Right lung (tissue), 5 donors: ENCODE measurements around the gene ADA. TPM values are rescaled to one million over a fixed set of nuclear protein-coding genes. Genes with fewer than 3 reads are reported as not detected.
A peak's percentile ranks its signal among the peaks of the same experiment; 100 is the strongest.

ENCODE experiments used
- DNase-seq, 2 donors: peaks; one replicate each; pipeline ENCODE4 v3.0.0-alpha.2; 2013
- polyA plus RNA-seq, 5 donors: library from polyadenylated mRNA; unstranded; fragments of 120-200 nt; gene quantifications; one replicate each; pipeline versions ENCODE4 v1.2.1 to v1.2.3, GENCODE V29; 2013; ENCODE audit warnings: inconsistent platforms in 1 of 5, low replicate concordance in 1 of 5; ENCODE audit not compliant: insufficient read length in 5 of 5, insufficient read depth in 1 of 5

ADA gene
- polyA plus RNA-seq, 5 donors, result 4.8 to 7.9 (median 5.8) TPM

- no peak for DNase-seq
Observed at GRCh38 chr20:44646641-44647274, 4.7 kb downstream of the ADA start.

- no peak for DNase-seq
Observed at GRCh38 chr20:44646023-44646640, 5.4 kb downstream of the ADA start.

GRCh38 chr20:44644667-44645131 is 6.8 kb downstream of the ADA start:
- DNase-seq, result no peak

DNA sequence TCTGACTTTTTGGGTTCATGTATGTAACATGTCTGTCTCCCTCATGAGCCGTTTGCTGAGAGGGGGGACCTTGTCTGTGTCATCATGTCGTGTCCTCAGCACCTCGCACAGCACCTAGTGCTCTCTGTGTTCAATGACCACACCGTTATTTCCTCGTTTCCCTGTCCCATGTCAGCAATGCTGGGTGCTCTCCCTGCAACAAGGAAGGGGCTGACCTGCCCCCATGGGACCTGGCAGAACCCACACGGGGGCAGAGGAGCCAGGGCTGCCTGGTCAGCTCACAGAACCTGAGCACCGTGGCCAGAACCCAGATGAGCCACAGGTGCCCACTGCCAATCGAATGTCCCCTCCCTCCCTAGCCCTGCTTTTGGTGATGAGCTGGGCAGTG is 7.3 kb downstream of the ADA start:
- DNase-seq, result no peak

DNA sequence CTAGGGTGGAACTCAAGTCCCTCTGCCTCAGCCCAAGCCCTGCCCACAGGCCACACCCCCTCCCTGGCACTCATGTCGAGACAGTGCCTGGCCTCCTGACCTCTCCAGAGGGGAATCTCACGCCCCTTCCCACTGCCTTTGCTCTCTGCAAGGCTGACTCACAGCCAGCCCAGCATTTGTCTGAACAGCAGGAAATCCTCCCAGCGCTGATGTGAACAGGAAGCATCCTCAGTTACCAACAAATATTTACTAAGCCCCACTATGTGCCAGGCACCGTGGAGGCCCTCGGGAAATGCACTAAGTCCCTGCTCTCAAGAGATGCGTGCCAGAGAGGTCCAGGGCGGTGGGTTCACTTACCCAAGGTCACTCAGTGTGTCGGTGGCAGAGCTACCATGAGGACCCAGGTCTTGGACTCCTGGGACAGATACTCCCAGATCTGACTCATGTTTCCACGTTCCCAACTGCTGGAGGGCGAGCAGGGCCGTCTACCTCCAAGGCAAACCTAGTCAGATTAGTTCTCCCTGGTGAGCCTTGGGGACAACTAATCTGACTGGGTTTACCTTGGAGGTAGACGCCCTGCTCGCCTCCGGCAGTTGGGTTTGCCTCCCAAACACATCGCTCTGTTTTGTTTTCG is 7.8 kb downstream of the ADA start:
- peak; percentile 54 to 61 for DNase-seq

- no peak for DNase-seq
Observed at GRCh38 chr20:44643154-44643519, 8.4 kb downstream of the ADA start.

DNA sequence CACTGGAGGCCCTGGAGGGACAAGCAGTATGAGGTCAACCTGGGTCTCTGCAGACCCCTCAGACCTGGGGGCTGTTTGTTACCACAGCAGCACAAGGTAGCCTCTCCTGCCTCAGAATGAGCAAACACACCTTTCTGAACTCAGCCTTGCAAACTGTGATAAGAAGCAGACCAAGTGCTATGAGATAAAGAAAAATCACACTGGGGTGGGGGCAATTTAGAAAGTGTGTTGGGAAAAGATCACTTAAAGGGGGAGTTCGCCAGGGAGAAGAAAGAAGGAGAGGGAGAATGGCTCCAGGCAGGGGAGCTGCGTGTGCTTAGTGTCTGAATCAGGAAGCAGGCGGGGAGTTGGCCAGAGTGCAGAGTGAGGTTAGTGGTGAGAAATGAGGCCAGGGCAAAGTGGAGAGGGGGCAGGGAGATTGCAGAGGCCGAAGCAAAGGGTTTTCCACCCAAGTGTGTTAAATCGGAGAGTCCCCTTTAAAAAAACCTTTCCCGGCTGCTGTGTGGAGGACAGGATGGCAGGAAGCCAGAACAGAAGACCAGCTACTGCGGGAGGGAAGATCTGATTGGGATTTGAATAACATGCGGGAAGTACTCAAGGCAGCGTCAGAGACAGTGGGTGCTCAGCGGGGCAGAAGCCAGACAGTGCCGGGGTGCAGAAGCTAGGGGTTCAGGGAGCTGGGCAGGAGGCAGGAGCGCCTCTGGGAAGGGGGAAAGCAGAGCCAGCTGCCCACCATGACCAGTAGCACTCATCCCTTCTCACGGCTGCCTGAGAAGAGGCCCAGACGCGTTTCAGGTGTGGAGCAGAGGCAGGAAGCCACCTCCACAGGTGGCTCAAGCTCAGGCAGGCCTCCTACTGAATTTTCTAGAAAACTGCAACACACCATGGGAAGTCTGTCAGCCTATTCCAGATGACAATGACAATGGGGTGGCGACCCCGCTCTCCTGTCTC is 9.0 kb downstream of the ADA start:
- DNase-seq, result peak; percentile 69 to 78

GRCh38 chr20:44641325-44641724 is 10.2 kb downstream of the ADA start:
- no peak for DNase-seq

GRCh38 chr20:44640522-44640921 is 11.0 kb downstream of the ADA start:
- DNase-seq, result no peak

DNA sequence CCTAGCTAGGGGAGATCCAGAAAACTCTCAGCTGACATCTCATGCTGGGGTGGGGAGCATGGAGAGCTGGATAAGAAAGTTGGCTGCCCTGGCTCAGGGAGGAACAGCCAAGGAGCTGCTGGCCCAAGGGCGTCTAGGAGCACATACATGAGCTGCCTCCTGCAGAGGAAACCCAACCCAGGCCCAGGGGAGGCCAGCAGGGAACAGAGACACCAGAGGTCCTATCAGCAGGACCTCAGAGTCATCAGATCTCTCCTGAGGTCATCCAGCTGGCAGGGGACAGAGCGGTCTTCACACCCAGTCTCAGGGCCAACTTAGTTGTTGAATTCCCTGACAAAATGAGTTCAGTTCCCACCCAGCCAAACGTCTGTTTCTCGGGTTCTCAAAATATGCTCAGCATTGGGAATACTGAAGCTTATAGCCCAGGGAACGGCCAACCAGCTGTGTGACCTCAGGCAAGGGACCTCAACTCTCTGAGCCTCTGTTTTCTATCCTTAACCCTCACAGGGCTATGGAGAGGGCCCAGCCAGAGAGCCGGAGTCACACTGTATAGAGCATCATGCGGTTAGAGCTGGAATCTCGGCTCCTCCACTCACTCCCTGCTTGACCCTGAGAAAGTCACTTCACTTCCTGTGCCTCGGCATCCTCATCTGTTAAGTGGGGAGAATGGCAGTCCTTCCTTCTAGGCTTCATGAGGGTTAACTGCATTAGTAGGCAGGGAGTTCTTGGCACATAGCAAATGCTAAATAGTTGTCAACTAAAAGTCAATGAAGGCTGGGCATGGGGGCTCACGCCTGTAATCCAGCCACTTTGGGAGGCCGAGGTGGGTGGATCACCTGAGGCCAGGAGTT is 13.8 kb downstream of the ADA start:
- no peak for DNase-seq

- no peak for DNase-seq
Observed at GRCh38 chr20:44637042-44637441, 14.5 kb downstream of the ADA start.

- DNase-seq, result no peak
Observed at GRCh38 chr20:44635877-44636276, 15.6 kb downstream of the ADA start.

DNA sequence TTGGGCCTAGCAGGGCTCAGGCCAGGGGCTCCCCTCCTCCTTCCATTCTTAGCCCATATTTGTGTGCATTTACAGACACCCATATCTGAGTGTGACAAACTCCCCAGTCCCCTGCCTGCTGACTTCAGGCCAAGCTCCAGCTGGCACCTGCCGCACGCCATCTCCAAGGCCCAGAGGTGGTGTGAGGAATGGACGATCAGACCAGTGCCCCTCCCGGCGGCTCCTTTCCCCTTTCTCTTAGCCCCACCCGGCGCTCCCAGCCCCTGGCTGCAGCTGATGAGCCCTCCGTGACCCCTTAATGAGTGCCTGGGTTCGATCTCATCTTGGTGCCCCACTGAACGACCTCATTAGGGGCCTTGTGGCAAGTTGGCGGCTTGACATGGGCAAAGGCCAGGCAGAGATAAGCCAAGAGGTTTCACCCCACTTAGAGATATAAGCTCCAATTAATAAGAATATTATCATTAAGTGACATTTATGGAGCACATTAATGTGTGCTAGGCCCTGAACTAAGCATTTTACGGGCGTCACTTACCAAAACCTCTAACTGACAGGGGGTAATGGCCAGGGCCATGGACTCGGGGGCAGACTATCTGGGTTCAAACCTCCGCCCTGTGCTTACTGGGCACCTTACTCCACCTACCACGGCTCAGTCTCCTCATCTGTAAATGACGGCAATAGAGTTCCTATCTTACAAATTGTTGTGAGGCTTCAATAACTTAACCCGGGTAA is 17.5 kb downstream of the ADA start:
- DNase-seq, result no peak

DNA sequence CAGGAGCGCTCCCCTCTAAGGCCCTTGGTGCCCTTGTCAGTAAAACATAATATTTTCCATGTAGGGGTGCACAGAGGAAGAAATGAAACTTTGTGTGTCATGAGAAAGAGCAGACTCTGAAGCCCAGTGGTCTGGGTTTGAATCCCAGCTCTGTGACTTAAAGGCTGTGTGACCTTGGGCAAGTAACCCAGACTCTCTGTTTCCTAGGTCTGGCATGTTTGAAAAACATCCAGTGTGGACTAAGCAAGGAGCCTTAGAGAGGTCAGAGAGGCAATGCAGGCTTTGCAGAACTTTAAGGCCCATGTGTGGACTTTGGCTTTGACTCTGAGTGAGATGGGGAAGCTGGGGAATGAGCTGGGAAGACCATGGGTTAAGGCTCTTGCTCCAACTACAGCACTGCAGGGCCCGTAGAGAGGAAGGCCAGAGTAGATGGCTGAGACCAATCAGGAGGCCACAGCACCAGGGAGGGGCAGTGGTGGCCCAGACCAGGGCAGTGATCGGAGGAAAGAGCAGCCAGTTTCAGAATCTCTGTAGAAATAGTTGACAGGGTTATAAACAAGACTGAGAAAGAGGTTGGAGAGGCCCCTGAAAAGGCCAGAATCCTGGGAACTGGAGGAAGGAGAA is 18.2 kb downstream of the ADA start:
- no peak for DNase-seq

DNA sequence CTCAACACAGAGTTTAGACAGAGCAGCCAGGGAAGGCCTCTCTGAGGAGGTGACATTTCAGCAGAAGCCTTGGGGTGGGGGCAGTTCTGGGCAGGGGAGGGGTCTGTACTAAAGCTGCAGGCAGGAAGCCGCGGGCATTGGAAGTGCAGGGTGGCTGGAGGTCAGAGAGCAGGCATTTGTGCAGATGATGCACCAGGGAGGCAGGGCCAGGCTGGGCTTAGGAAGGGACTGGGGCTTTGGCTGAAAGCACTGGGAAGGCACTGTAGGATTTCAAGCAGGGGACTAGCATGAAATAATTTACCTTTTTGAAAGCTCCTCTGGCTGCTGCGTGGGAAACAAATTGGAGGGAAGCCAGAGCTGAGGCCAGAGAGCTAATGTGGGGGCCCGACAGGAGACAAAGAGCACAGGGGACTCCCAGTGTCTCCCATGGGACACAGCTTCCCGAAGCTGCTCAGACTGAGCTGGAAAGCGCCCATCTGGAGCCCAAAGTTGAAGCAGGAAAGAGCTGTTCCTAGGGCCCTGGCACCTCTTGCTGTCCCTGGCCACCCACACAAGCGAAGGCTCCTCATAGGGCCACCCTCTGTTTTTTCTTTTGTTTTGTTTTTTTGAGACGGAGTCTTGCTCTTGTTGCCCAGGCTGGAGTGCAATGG is 19.3 kb downstream of the ADA start:
- no peak for DNase-seq

- no peak for DNase-seq
Observed at GRCh38 chr20:44630297-44630696, 21.2 kb downstream of the ADA start.

- no peak for DNase-seq
Observed at GRCh38 chr20:44629542-44629941, 22.0 kb downstream of the ADA start.

DNA sequence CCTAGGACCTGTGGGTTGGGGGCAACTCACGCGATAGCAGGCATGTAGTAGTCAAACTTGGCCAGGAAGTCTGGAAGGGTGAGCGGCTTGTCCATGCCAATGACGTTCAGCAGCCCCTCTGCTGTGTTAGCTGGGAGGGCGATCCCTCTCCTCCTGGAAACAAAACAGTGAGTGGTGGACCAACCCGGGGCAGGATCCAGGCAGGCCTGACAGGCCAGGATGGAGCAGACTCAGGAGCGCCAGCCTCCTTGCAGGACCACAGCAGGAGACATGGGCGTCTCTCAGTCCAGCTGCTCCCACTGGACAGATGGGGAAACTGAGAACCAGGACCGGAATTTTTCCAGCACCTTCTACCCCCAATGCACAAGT is 22.5 kb downstream of the ADA start:
- DNase-seq, result no peak

DNA sequence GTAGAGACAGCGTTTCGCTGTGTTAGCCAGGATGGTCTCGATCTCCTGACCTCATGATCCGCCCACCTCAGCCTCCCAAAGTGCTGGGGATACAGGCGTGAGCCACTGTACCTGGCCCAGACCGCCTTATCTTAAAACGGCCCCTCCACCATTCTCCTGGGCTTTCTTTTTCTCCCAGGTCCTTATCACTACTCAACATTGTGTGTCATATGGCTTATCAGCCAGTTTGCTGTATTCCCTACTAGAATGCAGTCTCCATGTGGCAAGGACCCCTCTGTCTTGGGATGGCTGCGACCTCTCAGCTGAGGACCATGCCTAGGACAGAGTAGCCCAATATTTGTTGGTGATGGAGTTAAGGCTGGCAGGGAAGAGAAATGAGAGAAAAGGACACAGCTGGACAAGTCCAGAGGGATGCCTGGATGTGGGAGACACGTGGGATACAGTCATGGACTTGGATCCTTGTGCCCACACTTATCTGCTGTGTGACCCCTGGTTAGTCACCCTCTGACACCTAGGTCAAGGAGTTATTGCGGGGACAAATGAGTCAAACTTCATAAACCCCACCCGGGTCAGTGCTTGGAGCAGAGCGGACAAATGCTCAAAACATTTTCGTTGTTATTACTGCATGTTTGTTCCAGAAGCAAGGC is 24.0 kb downstream of the ADA start:
- DNase-seq, result no peak
